Smooth muscle cell (in vitro differentiated cells): ENCODE results near the gene SCARF1. TPM values are rescaled to one million over a fixed set of nuclear protein-coding genes. Genes with fewer than 3 reads are reported as not detected.

Source experiments
- DNase-seq: peaks from one replicate; lab custom pipeline; 2025; ENCODE audit not compliant: unreplicated experiment; lab: John Stamatoyannopoulos, UW
- H2AFZ ChIP-seq: fragments of 200-600 bp; sonication (generic); 2 replicates; pipeline ENCODE4 v1.6.0; 2016; ENCODE audit warnings: antibody characterized with exemption, low read depth, mild to moderate bottlenecking
- H3F3A ChIP-seq: fragments of 200-600 bp; sonication (generic); 2 replicates; pipeline ENCODE4 v1.6.0; 2017; ENCODE audit warnings: antibody characterized with exemption, low read depth
- H3K27ac ChIP-seq: fragments of 200-600 bp; sonication (generic); 2 replicates; pipeline ENCODE4 v1.5.1; 2016; ENCODE audit warnings: low read depth, mild to moderate bottlenecking
- H3K27me3 ChIP-seq: fragments of 200-600 bp; sonication (generic); 2 replicates; pipeline ENCODE4 v1.6.1; 2016; ENCODE audit warnings: low read depth, mild to moderate bottlenecking
- H3K36me3 ChIP-seq: fragments of 200-600 bp; sonication (generic); 2 replicates; pipeline ENCODE4 v1.5.1; 2016; ENCODE audit warnings: low read depth
- H3K4me1 ChIP-seq: fragments of 200-600 bp; sonication (generic); 2 replicates; pipeline ENCODE4 v1.5.1; 2016; ENCODE audit warnings: low read depth
- H3K4me2 ChIP-seq: fragments of 200-600 bp; sonication (generic); 2 replicates; pipeline ENCODE4 v1.6.0; 2016; ENCODE audit warnings: mild to moderate bottlenecking
- H3K4me3 ChIP-seq: fragments of 200-600 bp; sonication (generic); 2 replicates; pipeline ENCODE4 v1.5.1; 2016; ENCODE audit warnings: mild to moderate bottlenecking
- H3K79me2 ChIP-seq: fragments of 200-600 bp; sonication (generic); 2 replicates; pipeline ENCODE4 v1.6.0; 2016; ENCODE audit warnings: low read depth, mild to moderate bottlenecking
- H3K9ac ChIP-seq: fragments of 200-600 bp; sonication (generic); 2 replicates; pipeline ENCODE4 v1.6.0; 2016; ENCODE audit warnings: low read depth
- H3K9me3 ChIP-seq: fragments of 200-600 bp; sonication (generic); replicated peaks from 2 replicates; pipeline ENCODE4 v1.5.1; 2016; ENCODE audit warnings: low read depth
- H4K20me1 ChIP-seq: fragments of 200-600 bp; sonication (generic); 2 replicates; pipeline ENCODE4 v1.6.0; 2016; ENCODE audit warnings: low read depth
- WGBS: methylation state at CpG from one replicate; pipeline ENCODE4 v1.1.7; 2016; ENCODE audit warnings: low lambda C conversion rate; 5-methylcytosine and 5-hydroxymethylcytosine counted together
- polyA plus RNA-seq: library from polyadenylated mRNA; unstranded; fragments of >200 nt; fragmentation: Nextera tagmentation; extraction: Ambion mirVana; gene quantifications from 2 replicates; pipeline ENCODE4 v1.2.1, GENCODE V29; 2016
- total RNA-seq: library from RNA; depleted of rRNA; stranded (reverse); fragments of >200 nt; gene quantifications from 2 replicates; pipeline ENCODE4 v1.2.3, GENCODE V29; 2014
- TF ChIP-seq, protein P1 (sequence below): fragments of 200-600 bp; sonication (generic); IDR thresholded peaks from 2 replicates; pipeline ENCODE4 v1.5.1; 2017; ENCODE audit warnings: borderline replicate concordance, mild to moderate bottlenecking, antibody characterized with exemption; ENCODE audit not compliant: insufficient read depth, poor library complexity, severe bottlenecking

SCARF1 gene
- total and polyA plus RNA-seq, 2 experiments from 2014 or later = 0.11 to 0.63 TPM

DNA sequence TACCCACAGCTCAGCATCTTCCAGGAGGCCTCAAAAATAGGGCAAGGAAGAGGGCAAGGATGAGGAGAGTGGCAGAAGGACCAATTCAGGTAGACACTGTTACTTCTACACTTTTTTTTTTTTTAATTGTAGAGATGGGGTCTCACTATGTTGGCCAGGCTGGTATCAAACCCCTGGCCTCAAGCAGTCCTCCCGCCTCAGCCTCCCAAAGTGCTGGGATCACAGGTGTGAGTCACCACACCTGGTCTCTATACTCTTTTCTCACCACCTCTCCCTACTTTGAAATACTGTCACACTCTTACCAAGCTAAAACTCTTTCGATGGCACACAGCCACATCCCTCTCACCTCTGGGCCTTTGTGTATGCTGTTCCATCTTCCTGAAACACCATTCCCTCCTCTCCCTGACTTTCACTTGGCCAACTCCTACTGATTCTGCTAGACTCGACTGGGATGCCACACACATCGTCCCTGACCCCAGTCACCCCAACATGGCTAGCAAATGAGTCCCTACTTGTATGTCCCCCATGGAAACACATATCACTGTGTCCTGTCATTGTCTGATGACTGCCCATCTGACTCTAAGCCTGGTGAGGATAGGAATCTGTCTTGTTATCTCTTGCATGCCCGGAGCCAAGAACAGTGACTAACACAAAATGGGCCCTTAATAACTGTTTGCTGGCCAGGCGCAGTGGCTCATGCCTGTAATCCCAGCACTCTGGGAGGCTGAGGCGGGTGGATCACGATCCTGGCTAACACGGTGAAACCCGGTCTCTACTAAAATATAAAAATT is 9.7 kb downstream of the SCARF1 start:
- no peaks in the 10 kb centered on the region for H3K9me3 ChIP-seq
- H3F3A ChIP-seq = no peaks in the 10 kb centered on the region
- H3K4me3 ChIP-seq = no peak overlapping the region
- TF ChIP-seq, protein P1, sequence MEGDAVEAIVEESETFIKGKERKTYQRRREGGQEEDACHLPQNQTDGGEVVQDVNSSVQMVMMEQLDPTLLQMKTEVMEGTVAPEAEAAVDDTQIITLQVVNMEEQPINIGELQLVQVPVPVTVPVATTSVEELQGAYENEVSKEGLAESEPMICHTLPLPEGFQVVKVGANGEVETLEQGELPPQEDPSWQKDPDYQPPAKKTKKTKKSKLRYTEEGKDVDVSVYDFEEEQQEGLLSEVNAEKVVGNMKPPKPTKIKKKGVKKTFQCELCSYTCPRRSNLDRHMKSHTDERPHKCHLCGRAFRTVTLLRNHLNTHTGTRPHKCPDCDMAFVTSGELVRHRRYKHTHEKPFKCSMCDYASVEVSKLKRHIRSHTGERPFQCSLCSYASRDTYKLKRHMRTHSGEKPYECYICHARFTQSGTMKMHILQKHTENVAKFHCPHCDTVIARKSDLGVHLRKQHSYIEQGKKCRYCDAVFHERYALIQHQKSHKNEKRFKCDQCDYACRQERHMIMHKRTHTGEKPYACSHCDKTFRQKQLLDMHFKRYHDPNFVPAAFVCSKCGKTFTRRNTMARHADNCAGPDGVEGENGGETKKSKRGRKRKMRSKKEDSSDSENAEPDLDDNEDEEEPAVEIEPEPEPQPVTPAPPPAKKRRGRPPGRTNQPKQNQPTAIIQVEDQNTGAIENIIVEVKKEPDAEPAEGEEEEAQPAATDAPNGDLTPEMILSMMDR = no peak
- H2AFZ ChIP-seq = no peak overlapping the region
- H3K79me2 ChIP-seq = no peaks in the 10 kb centered on the region
- no peak for DNase-seq
- no peaks in the 10 kb centered on the region for H4K20me1 ChIP-seq
- no peak overlapping the region for H3K4me2 ChIP-seq
- H3K9ac ChIP-seq = no peak overlapping the region
- no peak overlapping the region for H3K27ac ChIP-seq
- WGBS = 66% methylated on average over 10 of the region's 10 CpGs
- H3K27me3 ChIP-seq = no peaks in the 10 kb centered on the region
- peaks cover 7% of the 10 kb centered on the region for H3K4me1 ChIP-seq
- no peaks in the 10 kb centered on the region for H3K36me3 ChIP-seq

DNA sequence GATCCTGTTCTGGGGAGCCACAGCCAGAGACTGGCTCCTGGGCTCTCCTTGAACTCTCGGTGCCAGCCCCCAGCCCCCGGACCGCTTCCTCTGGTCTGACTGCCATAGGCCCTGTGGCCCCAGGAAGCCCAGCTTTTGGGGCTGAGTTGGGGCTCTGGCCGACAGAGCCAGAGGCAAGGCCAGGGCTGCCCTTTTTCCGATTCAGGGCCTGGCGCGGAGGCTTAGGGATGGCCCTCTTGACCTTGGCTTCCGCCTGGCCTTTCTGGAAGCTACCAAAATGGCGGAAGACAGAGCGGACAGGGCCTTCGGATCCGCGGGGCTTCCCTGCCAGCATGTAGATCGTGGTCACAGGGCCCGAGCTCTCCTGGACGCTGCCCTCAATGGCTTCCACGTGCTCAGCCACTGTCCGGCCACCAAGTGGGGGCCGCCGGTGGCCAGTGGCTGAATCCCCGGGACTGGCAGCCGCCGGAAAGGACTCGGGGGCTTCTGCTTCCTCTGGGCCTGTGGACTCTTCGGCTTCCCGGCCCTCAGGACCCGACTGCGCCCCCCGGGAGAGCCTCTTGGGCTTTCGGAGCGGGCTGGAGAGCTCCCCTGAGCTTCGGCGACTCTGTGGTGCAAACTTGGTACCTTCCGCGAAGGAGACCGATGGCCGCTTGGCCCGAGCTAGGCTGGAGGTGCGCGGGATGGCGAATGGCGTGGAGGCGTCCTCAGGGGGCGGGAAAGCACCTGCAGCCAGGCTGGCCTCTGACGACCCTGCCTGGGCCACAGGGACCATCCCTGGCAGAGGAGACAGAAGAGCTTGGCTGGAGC is 10.5 kb downstream of the SCARF1 start:
- no peak for DNase-seq
- no peaks in the 10 kb centered on the region for H3K9me3 ChIP-seq
- no peak overlapping the region for H3K4me2 ChIP-seq
- peaks cover 7% of the 10 kb centered on the region for H3K4me1 ChIP-seq
- H3K4me3 ChIP-seq = no peak overlapping the region
- H4K20me1 ChIP-seq = no peaks in the 10 kb centered on the region
- 97% methylated on average over 43 of the region's 45 CpGs for WGBS
- TF ChIP-seq, protein P1 = no peak
- no peak overlapping the region for H2AFZ ChIP-seq
- no peaks in the 10 kb centered on the region for H3K79me2 ChIP-seq
- no peaks in the 10 kb centered on the region for H3K27me3 ChIP-seq
- no peak overlapping the region for H3K9ac ChIP-seq
- no peaks in the 10 kb centered on the region for H3K36me3 ChIP-seq
- H3F3A ChIP-seq = no peaks in the 10 kb centered on the region
- no peak overlapping the region for H3K27ac ChIP-seq

DNA sequence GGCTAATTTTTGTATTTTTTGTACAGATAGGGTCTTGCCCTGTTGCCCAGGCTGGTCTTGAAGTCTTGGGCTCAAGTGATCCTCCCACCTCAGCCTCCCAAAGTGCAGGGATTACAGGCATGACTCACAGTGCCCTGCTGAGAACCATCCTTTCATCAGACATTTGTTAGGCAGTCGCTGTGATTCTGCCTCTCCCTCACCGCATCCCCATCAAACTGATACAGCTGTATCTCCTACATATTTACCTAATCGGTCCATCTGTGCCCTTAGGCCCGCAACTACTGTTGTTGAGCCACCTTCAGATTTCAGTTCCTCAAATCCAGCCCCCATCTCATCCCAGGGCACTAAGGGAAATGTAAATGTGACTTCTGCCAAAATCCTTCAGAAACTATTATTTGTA is 14.9 kb downstream of the SCARF1 start:
- Histone ChIP-seq H3K9me3 (no peaks in the 10 kb centered on the region), H3F3A (no peaks in the 10 kb centered on the region), H3K4me1 (peaks cover 18% of the 10 kb centered on the region), H3K79me2 (no peaks in the 10 kb centered on the region), H4K20me1 (no peaks in the 10 kb centered on the region), H3K36me3 (no peaks in the 10 kb centered on the region), H3K27ac (no peak overlapping the region), H3K9ac (no peak overlapping the region), H2AFZ (no peak overlapping the region), H3K4me3 (no peak overlapping the region), H3K27me3 (no peaks in the 10 kb centered on the region), H3K4me2 (no peak overlapping the region)
- TF ChIP-seq, protein P1 = no peak
- no peak for DNase-seq
- 56% methylated on average over 4 of the region's 4 CpGs for WGBS
